Common myeloid progenitor, CD34-positive (primary cell): Measurements from ENCODE around the gene SSH2.

Experiments
- CTCF ChIA-PET: fragments of 350-600 bp; sonication (Branson Sonifier 250); formaldehyde crosslinking; loops from one replicate; lab custom pipeline; 2021; ENCODE audit warnings: antibody characterized with exemption; lab: Charles Lee
- POLR2A ChIA-PET: fragments of 350-600 bp; sonication (Branson Sonifier 250); formaldehyde crosslinking; loops from one replicate; lab custom pipeline; 2021; ENCODE audit warnings: antibody characterized with exemption; lab: Charles Lee
- DNase-seq, 3 donors: peaks; one replicate each; pipeline versions ENCODE4 v3.0.0 to v3.0.0-alpha.2; 2013
- H3K27ac ChIP-seq, 2 experiments: 1 replicate in 1 of 2; 2 replicates in 1 of 2; pipeline ENCODE4 v1.7.0; 2013; ENCODE audit warnings: inconsistent platforms in 2 of 2, low read length in 2 of 2, mild to moderate bottlenecking in 2 of 2, low read depth in 1 of 2, moderate library complexity in 1 of 2; ENCODE audit not compliant: severe bottlenecking in 2 of 2, insufficient read depth in 1 of 2, poor library complexity in 1 of 2
- H3K27me3 ChIP-seq, 5 experiments: replicated peaks in 2 of 5; 1 replicate in 3 of 5; 2 replicates in 2 of 5; pipeline versions ENCODE4 v1.6.1 to v1.7.0; 2013; ENCODE audit warnings: low read length in 4 of 5, mild to moderate bottlenecking in 2 of 5, moderate library complexity in 2 of 5, inconsistent platforms in 1 of 5; ENCODE audit not compliant: insufficient read depth in 5 of 5, control insufficient read depth in 4 of 5
- H3K36me3 ChIP-seq, 4 experiments: 1 replicate in 2 of 4; 2 replicates in 2 of 4; pipeline versions ENCODE4 v1.6.1 to v1.7.0; 2013; ENCODE audit warnings: low read length in 3 of 4, control low read depth in 1 of 4, mild to moderate bottlenecking in 1 of 4; ENCODE audit not compliant: control insufficient read depth in 4 of 4, insufficient read depth in 4 of 4
- H3K4me1 ChIP-seq, 4 experiments: 1 replicate in 3 of 4; 2 replicates in 1 of 4; pipeline versions ENCODE4 v1.6.1 to v1.7.1; 2013; ENCODE audit warnings: low read length in 3 of 4, mild to moderate bottlenecking in 3 of 4, control low read depth in 1 of 4, inconsistent platforms in 1 of 4, moderate library complexity in 1 of 4; ENCODE audit not compliant: control insufficient read depth in 4 of 4, insufficient read depth in 4 of 4; ENCODE audit errors: control extremely low read depth in 1 of 4
- H3K4me3 ChIP-seq, 7 experiments: 1 replicate in 4 of 7; 2 replicates in 3 of 7; pipeline versions ENCODE4 v1.5.1 to v1.7.0; 2013; ENCODE audit warnings: mild to moderate bottlenecking in 7 of 7, low read length in 6 of 7, moderate library complexity in 6 of 7, inconsistent platforms in 2 of 7, low read depth in 2 of 7, control low read depth in 1 of 7; ENCODE audit not compliant: insufficient read depth in 4 of 7, control insufficient read depth in 1 of 7; ENCODE audit errors: extremely low read depth in 1 of 7
- H3K9me3 ChIP-seq, 5 experiments: 1 replicate in 4 of 5; 2 replicates in 1 of 5; pipeline versions ENCODE4 v1.6.1 to v1.7.1; 2013; ENCODE audit warnings: low read length in 4 of 5, mild to moderate bottlenecking in 2 of 5, inconsistent platforms in 1 of 5, low read depth in 1 of 5, moderate library complexity in 1 of 5; ENCODE audit not compliant: control insufficient read depth in 4 of 5, insufficient read depth in 2 of 5; ENCODE audit errors: control extremely low read depth in 1 of 5
- WGBS: methylation state at CpG from one replicate; pipeline ENCODE4 v1.1.5; 2013; ENCODE audit not compliant: insufficient coverage; 5-methylcytosine and 5-hydroxymethylcytosine counted together

Gene SSH2

DNA sequence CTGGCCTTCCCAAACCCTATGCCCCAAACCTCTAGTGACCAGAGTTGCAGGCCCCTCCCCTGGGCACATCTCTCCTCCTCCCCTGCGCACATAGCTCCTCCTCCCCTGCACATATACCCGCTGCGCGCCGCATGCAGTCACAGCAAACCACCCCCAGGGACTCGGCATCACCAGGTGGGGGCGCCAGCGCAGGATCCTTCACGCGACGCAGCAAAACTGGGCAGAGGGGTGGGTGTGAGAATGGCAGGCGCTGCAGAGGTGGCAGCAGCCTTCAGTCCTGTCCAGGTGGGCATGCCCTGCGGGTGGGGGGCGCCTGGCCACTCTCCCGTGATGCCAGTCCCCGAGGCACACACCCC is 312.9 kb downstream of the SSH2 start:
- Histone ChIP-seq H3K4me3 (peak overlapping the region in 6 of 7 experiments; percentile 9 to 82 (median 58)), H3K4me1 (peaks cover 2 to 66% (median 59%) of the 10 kb centered on the region in 4 experiments), H3K36me3 (no peaks in the 10 kb centered on the region), H3K9me3 (no peaks in the 10 kb centered on the region), H3K27ac (no peak overlapping the region), H3K27me3 (peaks cover 0 to 32% (median 18%) of the 10 kb centered on the region in 5 experiments)
- peak; percentile 89 to 94 (median 94) for DNase-seq
- WGBS, result 2% methylated on average over 10 of the region's 16 CpGs
- CTCF ChIA-PET, result interaction anchor here (0.5 to 7.8 kb wide), 29 partner anchors 10 to 476 kb away, joined by 3 to 179 read pairs (median 5); partner anchors contain the start of genes ABHD15, ANKRD13B, SSH2 and TP53I13
- POLR2A ChIA-PET, result interaction anchor here (0.6 kb wide), 2 partner anchors 26 to 213 kb away, joined by 3 read pairs; no protein-coding TSS in a partner anchor

DNA sequence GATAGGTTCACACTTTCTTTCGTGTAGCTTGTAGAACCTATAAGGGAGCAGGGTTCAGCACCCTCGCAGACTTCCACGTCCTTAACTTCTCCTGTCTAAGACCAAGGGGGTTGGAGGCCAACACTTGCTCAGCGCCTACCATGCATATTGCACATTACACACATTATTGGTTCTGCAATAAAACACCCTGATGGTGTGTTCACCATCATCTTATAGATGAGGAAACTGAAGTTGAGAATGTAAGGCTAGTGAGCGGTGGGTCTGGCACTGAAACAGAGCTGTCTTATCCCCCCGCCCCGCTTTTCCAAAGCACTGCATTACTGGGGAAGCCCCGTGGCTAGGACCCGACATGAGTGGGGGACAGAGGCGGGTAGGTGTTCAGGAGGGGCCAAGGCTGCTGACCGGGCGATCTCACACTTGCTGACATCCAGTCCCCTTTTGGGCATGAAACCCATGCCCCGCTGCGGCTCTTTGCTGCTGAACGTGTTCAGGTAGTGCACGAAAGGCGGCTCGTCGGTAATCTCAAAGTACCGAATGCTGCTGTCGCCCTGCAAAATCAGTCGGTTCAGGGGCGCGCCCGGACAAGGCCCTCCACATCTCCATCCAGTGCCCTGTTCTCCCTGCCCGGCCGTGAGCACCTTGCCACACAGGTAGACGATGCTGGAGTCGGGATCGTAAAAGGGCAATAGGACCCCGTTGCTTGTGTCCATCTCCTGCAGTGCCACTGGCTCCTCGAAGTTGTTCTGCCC is 313.6 kb downstream of the SSH2 start:
- Histone ChIP-seq H3K27ac (no peak overlapping the region), H3K9me3 (no peaks in the 10 kb centered on the region), H3K27me3 (peaks cover 0 to 32% (median 18%) of the 10 kb centered on the region in 5 experiments), H3K4me3 (peak overlapping the region in 6 of 7 experiments; percentile 50 to 82 (median 64)), H3K36me3 (no peaks in the 10 kb centered on the region), H3K4me1 (peaks cover 2 to 62% (median 56%) of the 10 kb centered on the region in 4 experiments)
- peak in 1 of 3 donors; percentile 25 for DNase-seq
- 4% methylated on average over 28 of the region's 32 CpGs for WGBS
- POLR2A ChIA-PET, result interaction anchor here (0.6 kb wide), 2 partner anchors 25 to 26 kb away, joined by 3 read pairs; no protein-coding TSS in a partner anchor
- CTCF ChIA-PET, result interaction anchor here (0.5 to 7.8 kb wide), 20 partner anchors 9 to 477 kb away, joined by 3 to 179 read pairs (median 7); partner anchors contain the start of genes ABHD15, ANKRD13B, SSH2 and TP53I13

DNA sequence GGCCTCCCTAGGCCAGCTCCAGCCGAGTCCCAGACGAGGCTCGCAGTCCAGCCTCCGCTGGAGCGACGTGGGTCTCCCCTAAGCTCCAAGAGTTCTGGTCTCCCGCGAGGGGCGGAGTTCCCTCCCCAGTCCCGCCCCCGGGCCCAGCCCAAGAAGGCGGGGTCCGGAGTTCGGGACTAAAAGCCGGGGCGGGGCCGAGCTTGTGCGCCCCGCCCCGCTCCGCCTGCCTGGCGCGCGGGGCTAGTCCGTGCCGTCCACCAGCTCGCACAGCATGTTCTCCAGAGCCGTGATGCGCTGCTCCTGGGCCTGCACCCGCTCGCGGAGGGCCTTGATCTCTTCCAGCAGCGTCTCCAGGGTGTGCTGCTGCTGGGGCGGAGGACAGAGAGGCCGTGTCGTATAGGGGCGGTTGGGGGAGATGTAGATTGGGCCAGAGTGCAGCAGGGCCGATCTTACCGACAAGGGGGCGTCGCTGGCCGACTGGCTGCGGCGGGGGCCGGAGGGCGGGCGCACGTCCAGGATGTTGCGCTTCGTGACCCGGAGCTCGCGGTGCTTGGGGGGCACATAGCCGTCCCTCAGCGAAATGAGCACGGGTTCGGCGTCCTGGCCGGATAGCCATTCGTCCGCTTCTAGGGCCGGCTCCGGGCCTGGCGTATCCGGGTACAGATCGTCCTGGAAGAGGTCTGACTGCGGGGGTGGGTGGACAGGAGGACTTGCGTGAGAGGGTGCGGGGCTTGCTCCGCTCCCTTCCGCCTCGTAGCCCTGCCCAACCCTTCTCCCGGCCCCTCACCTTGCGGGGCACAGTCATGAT is 314.3 kb downstream of the SSH2 start:
- peaks cover 2 to 62% (median 56%) of the 10 kb centered on the region in 4 experiments for H3K4me1 ChIP-seq
- peak overlapping the region; percentile 41 to 82 (median 63) for H3K4me3 ChIP-seq
- ChIA-PET CTCF (interaction anchor here (0.8 to 7.8 kb wide), 12 partner anchors 9 to 315 kb away, joined by 3 to 179 read pairs (median 15); partner anchors contain the start of genes ANKRD13B and SSH2), POLR2A (interaction anchor here (0.6 kb wide), 2 partner anchors 26 to 35 kb away, joined by 3 read pairs; no protein-coding TSS in a partner anchor)
- H3K27ac ChIP-seq, result no peak overlapping the region
- 1% methylated on average over 54 of the region's 74 CpGs for WGBS
- no peaks in the 10 kb centered on the region for H3K9me3 ChIP-seq
- no peaks in the 10 kb centered on the region for H3K36me3 ChIP-seq
- H3K27me3 ChIP-seq, result peaks cover 0 to 32% (median 17%) of the 10 kb centered on the region in 5 experiments
- DNase-seq, result peak; percentile 75 to 83 (median 81)

DNA sequence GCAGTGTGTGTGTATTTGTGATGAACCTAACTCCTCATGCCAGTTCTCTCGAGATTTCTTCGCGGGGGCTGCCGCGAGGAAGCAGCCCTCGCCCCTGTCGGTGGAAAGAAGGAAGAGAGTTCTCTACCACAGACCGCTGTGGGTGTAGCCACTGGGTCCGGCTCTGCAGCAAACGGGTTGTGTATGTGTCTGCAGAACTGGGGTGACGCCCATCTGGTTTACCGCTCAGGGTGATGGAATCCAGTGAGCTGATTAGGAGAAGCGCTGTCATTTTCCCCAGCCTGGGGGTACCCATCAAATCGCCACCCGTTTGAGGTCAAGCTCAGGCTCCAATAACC is 315.0 kb downstream of the SSH2 start:
- Histone ChIP-seq H3K9me3 (no peaks in the 10 kb centered on the region), H3K4me3 (peak overlapping the region; percentile 41 to 82 (median 63)), H3K4me1 (peaks cover 2 to 62% (median 56%) of the 10 kb centered on the region in 4 experiments), H3K27ac (no peak overlapping the region), H3K36me3 (no peaks in the 10 kb centered on the region), H3K27me3 (peaks cover 0 to 32% (median 12%) of the 10 kb centered on the region in 5 experiments)
- POLR2A ChIA-PET, result interaction anchor here (0.6 kb wide), 1 partner anchor 34 kb away, joined by 3 read pairs; no protein-coding TSS in a partner anchor
- DNase-seq, result peak; percentile 78 to 90 (median 86)
- CTCF ChIA-PET, result interaction anchor here (0.8 to 7.8 kb wide), 10 partner anchors 9 to 165 kb away, joined by 3 to 179 read pairs (median 8); partner anchors contain the start of gene ANKRD13B
- 1% methylated on average over 15 of the region's 15 CpGs for WGBS

DNA sequence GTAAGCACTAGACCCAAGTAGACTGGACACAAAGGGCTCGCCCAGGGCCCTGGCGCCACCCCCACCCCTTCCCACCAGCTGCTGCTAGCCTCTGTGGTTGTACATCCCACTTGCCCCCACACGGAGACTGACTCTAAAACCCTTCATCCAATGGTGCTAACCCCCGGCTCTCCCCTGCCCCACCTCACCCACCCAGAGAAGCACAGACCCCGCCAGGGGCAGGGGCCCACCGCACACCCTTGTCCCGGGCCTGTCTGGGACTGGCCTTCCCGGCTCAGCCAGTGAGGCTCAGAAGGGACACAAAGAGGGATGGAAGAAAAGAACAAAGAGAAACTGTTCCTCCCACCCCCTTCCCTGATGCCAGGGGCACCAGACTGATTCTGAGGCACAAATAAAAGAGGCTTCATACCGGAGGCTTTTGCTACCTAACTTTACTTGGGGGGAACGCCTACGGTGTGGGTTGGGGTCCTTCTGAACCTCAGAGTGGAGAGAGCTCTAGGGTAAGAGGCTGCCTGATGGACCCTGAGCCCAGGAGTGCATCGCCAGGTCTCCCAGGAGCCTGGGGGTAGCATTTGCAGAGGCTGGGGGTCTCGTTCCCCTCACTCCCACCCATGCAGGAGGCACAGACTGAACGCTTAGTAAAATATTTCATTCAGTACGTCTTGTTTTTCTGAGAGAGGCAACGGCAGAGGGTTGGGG is 315.5 kb downstream of the SSH2 start:
- POLR2A ChIA-PET, result interaction anchor here (0.6 kb wide), 1 partner anchor 78 kb away, joined by 3 read pairs; no protein-coding TSS in a partner anchor
- Histone ChIP-seq H3K27me3 (peaks cover 0 to 31% (median 8%) of the 10 kb centered on the region in 5 experiments), H3K9me3 (no peaks in the 10 kb centered on the region), H3K27ac (no peak overlapping the region), H3K36me3 (peaks cover 0 to under 1% (median 0%) of the 10 kb centered on the region in 4 experiments), H3K4me1 (peaks cover 2 to 62% (median 56%) of the 10 kb centered on the region in 4 experiments), H3K4me3 (peak overlapping the region in 5 of 7 experiments; percentile 50 to 82 (median 65))
- CTCF ChIA-PET, result interaction anchor here (0.9 to 7.8 kb wide), 8 partner anchors 9 to 165 kb away, joined by 3 to 179 read pairs (median 15); partner anchors contain the start of gene ANKRD13B
- no peak for DNase-seq
- WGBS, result 64% methylated on average over 10 of the region's 16 CpGs

DNA sequence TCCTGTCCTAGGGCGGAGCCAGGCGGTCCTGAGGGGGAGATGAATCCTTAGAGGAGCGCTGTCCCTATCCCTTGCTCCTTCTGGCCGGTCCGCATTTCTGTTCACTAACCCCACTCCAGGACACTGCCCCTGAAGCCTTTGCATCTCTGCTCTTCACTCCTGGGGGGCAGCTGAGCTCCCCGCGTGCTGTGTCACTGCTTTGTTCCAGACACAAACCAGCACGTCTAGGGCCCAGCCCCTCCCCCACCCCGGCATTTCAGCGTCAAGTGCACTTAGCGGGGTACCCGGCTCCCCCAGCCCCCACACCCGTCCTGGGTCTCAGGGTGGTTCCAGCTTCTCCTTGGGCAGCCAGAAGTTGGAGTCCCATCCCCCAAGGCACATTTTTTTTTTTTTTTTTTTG is 316.2 kb downstream of the SSH2 start:
- Histone ChIP-seq H3K27me3 (peaks cover 0 to 25% (median 8%) of the 10 kb centered on the region in 5 experiments), H3K9me3 (no peaks in the 10 kb centered on the region), H3K36me3 (peaks cover 0 to 4% (median 0%) of the 10 kb centered on the region in 4 experiments), H3K4me1 (peaks cover 2 to 58% (median 56%) of the 10 kb centered on the region in 4 experiments), H3K27ac (no peak overlapping the region), H3K4me3 (peak overlapping the region in 5 of 7 experiments; percentile 25 to 72 (median 48))
- WGBS, result 17% methylated on average over 8 of the region's 13 CpGs
- DNase-seq, result no peak
- CTCF ChIA-PET, result interaction anchor here (0.6 to 7.8 kb wide), 7 partner anchors 8 to 178 kb away, joined by 3 to 179 read pairs (median 11); partner anchors contain the start of gene ANKRD13B
- POLR2A ChIA-PET, result interaction anchor here (0.6 to 1.2 kb wide), 2 partner anchors 22 to 717 kb away, joined by 3 to 6 read pairs; no protein-coding TSS in a partner anchor
